ENCODE data around the gene CFAP97D1. TPM values are rescaled to one million over a fixed set of nuclear protein-coding genes. Genes with fewer than 3 reads are reported as not detected.

The CFAP97D1 gene
- polyA plus RNA-seq, 1 donor: 0.04 TPM

Other genes starting within 250 kb of the CFAP97D1 start
- gene ETV4, start 234.1 kb upstream of the CFAP97D1 start, polyA plus RNA-seq: 21.6 TPM
- gene MEOX1, start 118.5 kb upstream of the CFAP97D1 start, polyA plus RNA-seq: 2.7 TPM
- gene SOST, start 21.6 kb upstream of the CFAP97D1 start, polyA plus RNA-seq: not detected
- gene DUSP3, start 1.5 kb upstream of the CFAP97D1 start, polyA plus RNA-seq: 68.7 TPM
- 4.9 TPM for gene MPP3, start 52.7 kb downstream of the CFAP97D1 start, polyA plus RNA-seq
- gene CD300LG, start 66.7 kb downstream of the CFAP97D1 start, polyA plus RNA-seq: 0.30 TPM
- gene MPP2, start 127.1 kb downstream of the CFAP97D1 start, polyA plus RNA-seq: 3.4 TPM
- 0.34 TPM for gene PPY, start 162.0 kb downstream of the CFAP97D1 start, polyA plus RNA-seq
- gene PYY, start 173.5 kb downstream of the CFAP97D1 start, polyA plus RNA-seq: 36.2 TPM
- gene NAGS, start 224.2 kb downstream of the CFAP97D1 start, polyA plus RNA-seq: 37.5 TPM
- gene TMEM101, start 234.5 kb downstream of the CFAP97D1 start, polyA plus RNA-seq: 47.5 TPM

Data from large intestine (tissue), 1 donor.